GM18907 (cell line): ENCODE measurements around the gene RBCK1.

Source experiments
- ATAC-seq: cut with Tn5 transposase; IDR thresholded peaks from one replicate; pipeline ENCODE4 v1.9.1; 2021; ENCODE audit warnings: mild to moderate bottlenecking, moderate library complexity; ENCODE audit not compliant: unreplicated experiment

RBCK1 gene

GRCh38 chr20:416950-417800, 9.1 kb downstream of the RBCK1 start:
- no peak for ATAC-seq

DNA sequence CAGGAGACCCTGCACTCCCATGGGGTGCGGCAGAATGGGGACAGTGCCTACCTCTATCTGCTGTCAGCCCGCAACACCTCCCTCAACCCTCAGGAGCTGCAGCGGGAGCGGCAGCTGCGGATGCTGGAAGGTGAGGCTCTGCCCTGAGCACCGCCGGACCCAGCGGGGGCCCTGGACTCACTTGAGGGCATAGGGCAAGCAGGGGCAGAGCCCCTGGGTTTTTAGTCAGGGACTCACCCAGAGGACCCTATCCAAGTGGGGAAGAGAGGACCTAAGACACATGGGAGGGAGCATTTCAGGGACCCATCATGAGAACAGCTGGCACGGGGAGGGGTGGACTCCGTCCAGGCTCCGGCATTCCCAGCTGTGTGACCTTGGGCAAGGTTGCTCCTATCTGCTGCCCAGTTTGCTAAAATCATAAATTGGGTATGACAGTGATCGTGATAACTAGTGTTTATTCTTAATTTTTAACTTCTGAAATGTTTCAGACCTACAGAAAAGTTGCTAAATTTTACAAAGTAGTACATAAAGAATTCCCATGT, 9.8 kb downstream of the RBCK1 start:
- ATAC-seq: no peak

- no peak for ATAC-seq
These were observed 10.8 kb downstream of the RBCK1 start for GRCh38 chr20:418858-419365.

- ATAC-seq: no peak
These were observed 11.6 kb downstream of the RBCK1 start for GRCh38 chr20:419556-420165.

- no peak for ATAC-seq
These were observed 12.1 kb downstream of the RBCK1 start for GRCh38 chr20:420166-420620.

GRCh38 chr20:420721-421574, 12.8 kb downstream of the RBCK1 start:
- ATAC-seq: no peak

DNA sequence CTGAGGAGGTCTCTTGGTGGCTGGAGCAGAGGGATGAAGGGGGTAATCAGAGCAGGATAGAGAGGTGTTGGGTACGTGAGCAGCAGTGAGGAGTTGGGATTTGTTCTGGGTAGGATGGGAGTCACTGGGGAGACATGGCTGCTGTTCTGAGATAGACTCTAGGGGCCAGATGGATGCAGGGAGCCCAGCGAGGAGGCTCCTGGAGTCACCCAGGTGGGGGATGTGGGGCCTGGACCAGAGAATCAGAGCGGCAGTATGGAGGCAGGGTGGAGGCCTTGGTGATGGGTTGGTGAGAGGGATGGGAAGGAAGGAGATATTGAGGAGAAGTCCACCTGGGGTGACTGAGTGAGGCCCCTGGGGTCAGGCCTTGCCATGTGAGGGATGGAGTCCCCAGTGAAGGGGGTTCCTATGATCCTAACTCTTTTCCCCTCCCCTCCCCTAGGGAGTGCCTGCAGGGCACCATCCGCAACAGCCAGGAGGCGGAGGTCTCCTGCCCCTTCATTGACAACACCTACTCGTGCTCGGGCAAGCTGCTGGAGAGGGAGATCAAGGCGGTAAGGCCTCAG, 13.7 kb downstream of the RBCK1 start:
- ATAC-seq: no peak

- no peak for ATAC-seq
These were observed 18.5 kb downstream of the RBCK1 start for GRCh38 chr20:426566-426965.

- ATAC-seq: no peak
These were observed 19.3 kb downstream of the RBCK1 start for GRCh38 chr20:427401-427800.

- ATAC-seq: no peak
These were observed 20.0 kb downstream of the RBCK1 start for GRCh38 chr20:427849-428657.

DNA sequence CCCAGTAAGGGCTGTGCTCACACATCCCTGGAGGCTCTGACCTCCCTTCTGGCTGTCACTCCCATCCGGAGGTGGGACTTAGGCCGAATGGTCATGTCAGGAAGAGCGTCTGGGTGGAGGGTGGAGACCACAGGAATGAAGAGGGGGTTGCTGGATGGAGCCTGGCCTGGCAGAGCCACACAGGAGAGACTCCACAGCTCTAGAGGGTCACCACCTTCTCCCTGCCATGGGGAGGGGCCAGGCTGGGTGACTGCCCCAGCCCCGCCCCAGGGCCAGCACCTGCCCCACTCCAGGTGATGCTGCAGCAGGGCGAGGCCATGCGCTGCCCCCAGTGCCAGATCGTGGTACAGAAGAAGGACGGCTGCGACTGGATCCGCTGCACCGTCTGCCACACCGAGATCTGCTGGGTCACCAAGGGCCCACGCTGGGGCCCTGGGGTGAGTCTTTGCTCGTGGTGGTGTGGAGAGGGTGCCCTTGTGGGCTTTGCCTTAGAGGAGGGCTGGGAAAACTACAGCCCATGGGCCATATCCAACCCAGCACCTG, 20.6 kb downstream of the RBCK1 start:
- ATAC-seq: no peak

- ATAC-seq: no peak
These were observed 22.2 kb downstream of the RBCK1 start for GRCh38 chr20:430091-430999.

DNA sequence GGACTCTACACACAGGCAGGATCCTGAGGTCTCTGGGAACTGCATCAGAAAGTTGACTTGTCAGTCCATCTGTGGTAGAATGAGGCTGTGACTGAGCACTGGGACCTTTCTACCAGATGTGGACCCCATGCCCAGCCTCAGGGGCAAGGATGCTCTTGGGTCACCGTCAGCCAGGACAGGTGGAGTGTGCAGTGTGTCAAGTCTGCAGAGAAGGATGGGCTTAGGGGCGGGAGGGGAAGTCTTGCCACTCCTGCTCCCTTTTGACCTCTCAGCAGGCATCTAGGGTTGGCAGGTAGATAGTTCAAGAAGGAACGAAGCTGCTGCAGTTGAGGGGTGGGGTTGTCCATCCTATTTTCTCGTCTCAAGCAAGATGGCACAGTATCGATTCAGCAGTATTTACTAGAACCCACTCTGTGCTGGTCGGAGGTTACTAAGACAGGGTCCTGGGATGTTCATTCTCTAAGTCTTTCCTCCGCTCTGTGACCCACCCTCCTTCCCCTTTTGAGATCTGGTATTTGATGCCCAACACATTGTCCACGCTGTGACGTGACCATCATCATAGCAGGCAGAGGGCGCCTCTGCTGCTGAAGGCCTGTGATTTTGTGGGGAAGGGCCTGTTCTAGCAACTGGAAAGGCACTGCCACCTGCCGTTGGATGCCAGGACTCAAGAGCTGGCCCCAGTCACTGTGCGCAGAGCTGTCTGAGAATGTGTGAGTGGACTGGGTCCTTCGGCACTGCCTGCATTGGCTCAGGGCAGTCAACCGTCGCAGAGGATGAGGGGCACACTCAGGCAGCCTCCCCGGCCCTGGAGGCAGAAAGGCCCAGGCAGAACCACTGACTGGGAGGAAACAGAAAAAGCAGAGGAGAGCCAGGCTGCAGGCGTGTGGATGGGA, 23.2 kb downstream of the RBCK1 start:
- no peak for ATAC-seq

- no peak for ATAC-seq
These were observed 24.1 kb downstream of the RBCK1 start for GRCh38 chr20:432208-432607.

- no peak for ATAC-seq
These were observed 24.7 kb downstream of the RBCK1 start for GRCh38 chr20:432677-433299.

DNA sequence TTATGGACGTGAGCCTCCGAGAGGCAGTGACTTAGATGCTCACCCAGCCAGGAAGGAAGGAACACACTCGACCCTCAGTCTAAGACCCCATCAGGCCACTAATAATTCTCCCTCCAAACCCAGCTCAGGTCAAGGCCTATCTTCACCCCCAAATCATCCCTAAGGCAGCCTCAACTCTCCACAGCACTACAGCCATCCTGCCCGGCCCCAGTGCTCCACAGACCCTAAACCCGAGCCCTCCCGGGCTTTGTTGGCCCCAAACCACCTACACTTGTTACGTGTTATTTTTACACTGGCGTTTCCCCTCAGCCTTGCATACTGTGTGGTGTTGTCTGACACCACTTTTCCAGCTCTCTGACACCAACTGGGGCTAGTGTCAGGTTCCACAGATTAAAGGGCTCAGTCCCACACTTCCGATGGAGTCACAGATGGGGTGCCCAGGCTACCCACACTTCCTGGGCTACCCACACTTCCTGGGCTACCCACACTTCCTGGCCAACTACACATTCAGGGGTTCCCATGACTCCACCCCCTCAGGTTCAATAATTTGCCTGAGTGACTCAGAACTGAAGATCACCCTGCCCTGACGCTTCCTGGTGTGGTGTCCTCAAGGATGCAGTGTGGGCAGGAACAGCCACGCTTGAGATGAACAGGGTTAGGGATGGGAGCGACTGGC, 25.3 kb downstream of the RBCK1 start:
- peak; percentile 80 for ATAC-seq
